Measurements from ENCODE around the gene PIK3CD. TPM values are rescaled to one million over a fixed set of nuclear protein-coding genes. Genes with fewer than 3 reads are reported as not detected.
"Not testable (repeated sequence)": the region's sequence is repeated elsewhere in the genome, so short reads cannot be mapped to it uniquely, and the experiment has no call there.

Gene PIK3CD
- total RNA-seq, 2 experiments from 2014 or later: 13.6 to 37.1 TPM

- intact Hi-C loops (cut with micrococcal nuclease; ENCODE audit: unreplicated experiment): no loop called here
- Histone ChIP-seq H2AFZ (ENCODE audit: low read length) (no peak overlapping the region), H3K4me1 (ENCODE audit: insufficient read depth, low read length, poor library complexity, severe bottlenecking) (no peaks in the 10 kb centered on the region), H3K4me2 (ENCODE audit: low read length) (no peak overlapping the region), H3K9me2 (ENCODE audit: insufficient read depth, low read length) (no peaks in the 10 kb centered on the region), H3K9me3 (ENCODE audit: low read length) (no peaks in the 10 kb centered on the region), H3K4me3 (ENCODE audit: low read depth, low read length, poor library complexity, severe bottlenecking) (no peak overlapping the region), H3K27ac (ENCODE audit: low read depth, low read length, poor library complexity, severe bottlenecking) (no peak overlapping the region), H4K20me1 (ENCODE audit: insufficient read depth, low read length) (no peaks in the 10 kb centered on the region), H3K36me3 (ENCODE audit: insufficient read depth, low read length) (peaks cover 55% of the 10 kb centered on the region), H3K79me2 (ENCODE audit: insufficient read depth, low read depth, low read length) (peaks cover 41% of the 10 kb centered on the region; the same call in 1 of the 2 replicates)
- no peak for TF ChIP-seq CTCF (conservative IDR thresholded peaks at IDR 0.05; ENCODE audit: low read length)
- no peak for TF ChIP-seq EZH2phosphoT487 (IDR thresholded peaks at IDR 0.05; ENCODE audit: borderline replicate concordance, low read depth, low read length)
- POLR2A ChIA-PET: interaction anchor here (0.5 kb wide), 1 partner anchor 154 kb away, joined by 3 read pairs; no protein-coding TSS in a partner anchor
- CTCF ChIA-PET (ENCODE audit: unreplicated experiment): no interaction called here
- BruUV-seq (replicated peaks): no TSS peak
- no peak for DNase-seq (ENCODE audit: low spot score)
Observed at GRCh38 chr1:9761855-9762254, 110.3 kb downstream of the PIK3CD start.

GRCh38 chr1:9762446-9762845 is 110.9 kb downstream of the PIK3CD start:
- CTCF ChIA-PET (ENCODE audit: unreplicated experiment); H3K27ac ChIP-seq (ENCODE audit: low read depth, low read length, poor library complexity, severe bottlenecking); H3K4me1 ChIP-seq (ENCODE audit: insufficient read depth, low read length, poor library complexity, severe bottlenecking); H3K4me3 ChIP-seq (ENCODE audit: low read depth, low read length, poor library complexity, severe bottlenecking); H3K4me2 ChIP-seq (ENCODE audit: low read length); H4K20me1 ChIP-seq (ENCODE audit: insufficient read depth, low read length); BruUV-seq (replicated peaks); H3K9me3 ChIP-seq (ENCODE audit: low read length); DNase-seq (ENCODE audit: low spot score); POLR2A ChIA-PET; H3K9me2 ChIP-seq (ENCODE audit: insufficient read depth, low read length); intact Hi-C loops (cut with micrococcal nuclease; ENCODE audit: unreplicated experiment); H2AFZ ChIP-seq (ENCODE audit: low read length): not testable (repeated sequence)
- peaks cover 54% of the 10 kb centered on the region for H3K36me3 ChIP-seq (ENCODE audit: insufficient read depth, low read length)
- peaks cover 40% of the 10 kb centered on the region; the same call in 1 of the 2 replicates for H3K79me2 ChIP-seq (ENCODE audit: insufficient read depth, low read depth, low read length)

GRCh38 chr1:9763914-9764313 is 112.4 kb downstream of the PIK3CD start:
- CTCF ChIA-PET (ENCODE audit: unreplicated experiment): no interaction called here
- H3K36me3 ChIP-seq (ENCODE audit: insufficient read depth, low read length): peaks cover 44% of the 10 kb centered on the region
- no peak overlapping the region for H3K4me2 ChIP-seq (ENCODE audit: low read length)
- H3K4me1 ChIP-seq (ENCODE audit: insufficient read depth, low read length, poor library complexity, severe bottlenecking): no peaks in the 10 kb centered on the region
- peaks cover 40% of the 10 kb centered on the region for H3K79me2 ChIP-seq (ENCODE audit: insufficient read depth, low read depth, low read length)
- no peak overlapping the region for H3K27ac ChIP-seq (ENCODE audit: low read depth, low read length, poor library complexity, severe bottlenecking)
- no peaks in the 10 kb centered on the region for H4K20me1 ChIP-seq (ENCODE audit: insufficient read depth, low read length)
- intact Hi-C loops (cut with micrococcal nuclease; ENCODE audit: unreplicated experiment): no loop called here
- no peak for DNase-seq (ENCODE audit: low spot score)
- no TSS peak for BruUV-seq (replicated peaks)
- POLR2A ChIA-PET: no interaction called here
- no peaks in the 10 kb centered on the region for H3K9me2 ChIP-seq (ENCODE audit: insufficient read depth, low read length)
- H3K4me3 ChIP-seq (ENCODE audit: low read depth, low read length, poor library complexity, severe bottlenecking): no peak overlapping the region
- H2AFZ ChIP-seq (ENCODE audit: low read length): no peak overlapping the region
- TF ChIP-seq CTCF (conservative IDR thresholded peaks at IDR 0.05; ENCODE audit: low read length) (no peak), EZH2phosphoT487 (IDR thresholded peaks at IDR 0.05; ENCODE audit: borderline replicate concordance, low read depth, low read length) (no peak)
- H3K9me3 ChIP-seq (ENCODE audit: low read length): no peaks in the 10 kb centered on the region
